AG09309 (cell line): ENCODE results near the gene TSPAN9.
"Not testable (repeated sequence)": the region's sequence is repeated elsewhere in the genome, so short reads cannot be mapped to it uniquely, and the experiment has no call there.

Experiments used
- DNase-seq: peaks from one replicate; pipeline ENCODE4 v3.0.0-alpha.2; 2010; ENCODE audit warnings: low read depth
- H3K4me3 ChIP-seq: 2 replicates; pipeline ENCODE4 v1.5.1; 2011; ENCODE audit warnings: mild to moderate bottlenecking, low read depth, low read length, moderate library complexity; ENCODE audit not compliant: control insufficient read depth
- CTCF ChIP-seq: IDR thresholded peaks from 2 replicates; pipeline ENCODE4 v1.5.1; 2011; ENCODE audit warnings: mild to moderate bottlenecking, low read depth, low read length, inconsistent platforms; ENCODE audit not compliant: insufficient read depth, control insufficient read depth; ENCODE audit errors: missing control alignments

Gene TSPAN9

DNA sequence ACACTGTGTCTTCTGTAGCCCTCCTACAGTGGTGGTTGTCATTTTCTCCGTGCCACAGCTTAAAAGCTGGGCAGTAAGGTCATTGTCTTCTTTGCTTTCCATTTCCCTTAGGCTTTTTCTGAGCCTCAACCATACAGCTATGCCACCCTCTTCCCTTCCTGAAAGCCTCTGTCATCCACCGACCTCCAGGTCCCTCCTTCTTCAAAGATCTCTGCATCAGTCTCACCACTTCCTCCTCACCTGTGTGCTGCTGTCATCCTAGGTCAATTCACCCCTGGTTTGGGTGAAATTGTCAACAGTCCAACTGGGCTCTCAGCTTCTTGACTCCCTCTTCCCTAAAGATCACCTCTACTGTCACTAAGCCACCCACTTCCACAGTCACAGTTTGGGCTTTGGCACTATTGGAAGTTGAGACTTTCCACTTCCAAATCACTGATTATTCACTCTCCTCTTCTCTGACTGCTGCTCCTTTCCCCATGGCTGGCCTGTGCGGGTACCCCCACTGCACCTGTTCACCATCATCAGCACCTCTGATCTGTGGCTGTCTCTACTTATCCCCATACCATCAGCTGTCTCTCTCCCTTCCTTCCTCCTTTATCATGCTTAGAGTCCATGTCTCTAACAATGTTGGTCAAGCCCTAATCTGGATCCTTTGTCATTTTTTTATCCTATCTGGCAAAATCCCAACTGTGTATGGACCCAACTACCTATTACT is 15.5 kb upstream of the TSPAN9 start:
- no peak for DNase-seq
- TF ChIP-seq CTCF = no peak
- no peak overlapping the region for H3K4me3 ChIP-seq

DNA sequence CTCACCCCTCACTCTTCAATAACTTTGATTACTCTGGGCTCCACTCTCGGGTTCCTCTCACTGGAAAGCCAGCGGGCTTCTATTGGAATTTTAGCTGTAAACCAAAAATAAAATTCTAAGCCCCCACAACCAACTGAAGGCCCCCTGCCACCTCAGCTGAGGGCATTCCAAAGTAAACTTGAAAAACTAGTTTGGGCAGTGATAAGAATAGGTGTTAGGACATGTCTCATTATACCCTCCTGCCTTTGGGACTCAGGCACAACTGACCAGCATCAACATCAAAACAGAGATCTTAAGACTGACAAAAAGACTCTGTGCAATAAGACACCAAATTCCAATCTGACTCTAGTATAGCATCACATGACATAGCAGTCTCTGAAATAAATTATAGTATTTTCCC is 11.9 kb upstream of the TSPAN9 start:
- H3K4me3 ChIP-seq = no peak overlapping the region
- no peak for DNase-seq
- no peak for TF ChIP-seq CTCF

DNA sequence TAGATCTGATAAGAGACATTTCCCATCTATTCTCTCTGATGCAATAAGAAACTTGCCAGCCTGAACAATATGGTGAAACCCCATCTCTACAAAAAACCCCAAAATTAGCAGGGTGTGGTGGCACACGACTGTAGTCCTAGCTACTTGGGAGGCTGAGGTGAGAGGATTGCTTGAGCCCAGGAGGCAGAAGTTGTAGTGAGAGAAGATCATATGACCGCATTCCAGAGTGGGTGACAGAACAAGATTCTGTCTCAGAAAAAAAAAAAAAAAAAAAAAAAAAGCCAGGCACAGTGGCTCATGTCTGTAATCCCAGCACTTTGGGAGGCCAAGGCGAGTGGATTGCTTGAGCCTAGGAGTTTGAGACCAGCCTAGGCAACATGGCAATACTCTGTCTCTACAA is 11.3 kb upstream of the TSPAN9 start:
- not testable (repeated sequence) for H3K4me3 ChIP-seq, DNase-seq

GRCh38 chr12:3069714-3070113 is 7.5 kb upstream of the TSPAN9 start:
- no peak for TF ChIP-seq CTCF
- no peak for DNase-seq
- H3K4me3 ChIP-seq = no peak overlapping the region

GRCh38 chr12:3071107-3071506 is 6.1 kb upstream of the TSPAN9 start:
- DNase-seq = no peak
- no peak overlapping the region for H3K4me3 ChIP-seq
- TF ChIP-seq CTCF = no peak

- DNase-seq = no peak
- no peak overlapping the region for H3K4me3 ChIP-seq
- TF ChIP-seq CTCF = no peak
Measured at GRCh38 chr12:3071710-3072109, 5.5 kb upstream of the TSPAN9 start.

- peak; percentile 56 for DNase-seq
- no peak overlapping the region for H3K4me3 ChIP-seq
Measured at GRCh38 chr12:3073438-3074250, 3.5 kb upstream of the TSPAN9 start.

More at GRCh38 chr12:3073438-3074250, 3.5 kb upstream of the TSPAN9 start:
- TF ChIP-seq CTCF = peak; percentile 99
